ENCODE measurements around the gene MYO3A.

MYO3A gene

DNA sequence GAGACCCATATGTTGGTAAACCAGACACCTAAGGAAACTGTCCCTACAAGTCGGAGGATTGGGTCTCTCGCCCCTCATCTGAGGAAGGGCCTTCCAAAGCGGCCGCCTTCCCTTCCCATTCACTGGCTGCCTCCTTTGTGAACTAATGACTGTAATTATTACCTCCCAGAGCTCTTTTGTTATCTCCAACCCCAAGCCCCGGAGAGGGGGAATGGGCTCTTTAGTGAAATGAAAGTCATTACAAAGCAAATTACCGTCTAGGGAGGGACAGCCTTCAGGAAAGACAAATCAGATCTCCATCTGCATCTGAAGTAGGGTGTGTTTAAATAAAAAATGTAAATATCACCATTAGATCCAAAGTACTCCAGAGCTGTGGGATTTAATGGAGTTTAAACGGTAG, 280.0 kb downstream of the MYO3A start:
- no peak for DNase-seq

DNA sequence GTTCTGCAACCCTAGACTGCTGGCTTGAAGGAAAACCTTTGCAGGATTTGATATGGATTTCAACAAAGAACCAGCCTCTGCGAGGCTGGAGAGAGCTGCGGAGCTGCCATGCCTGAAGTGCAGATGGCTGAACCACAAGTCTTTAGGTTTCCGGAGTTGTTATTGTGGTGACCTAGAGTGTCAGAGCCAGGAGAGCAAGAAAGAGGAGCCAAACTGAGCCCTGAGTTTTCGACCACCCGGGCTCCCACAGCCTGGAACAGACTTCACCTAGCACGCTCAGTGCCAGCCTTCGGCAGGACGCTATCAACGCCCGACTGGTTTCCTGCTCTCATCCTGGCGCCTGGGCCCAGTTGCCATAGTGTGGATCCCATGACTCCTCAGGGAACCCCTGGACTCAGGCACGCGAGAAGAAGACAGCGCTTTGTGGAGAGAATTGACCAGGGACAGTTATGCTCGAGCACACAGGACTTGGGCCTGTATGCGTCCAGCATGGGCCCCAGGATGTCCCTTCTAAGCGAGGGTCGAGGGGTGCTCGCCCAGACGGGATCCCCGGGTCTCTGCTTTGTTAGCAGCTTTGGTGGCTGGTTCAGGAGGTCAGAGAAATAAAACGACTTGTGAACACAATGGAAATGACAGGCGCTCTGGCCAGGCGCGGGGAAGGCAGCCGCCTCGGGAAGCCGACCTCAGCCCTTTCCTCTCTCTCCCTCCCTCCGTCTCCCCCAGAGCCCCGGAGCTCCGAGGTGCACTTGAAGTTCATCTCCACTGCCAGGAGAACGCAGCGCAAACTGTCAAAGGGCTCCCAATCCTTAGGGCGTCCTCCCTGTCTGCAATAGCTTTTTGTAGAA, 280.7 kb downstream of the MYO3A start:
- no peak for DNase-seq
- no peak for ATAC-seq

More for the DNA sequence above, 280.0 kb downstream of the MYO3A start:
- no peak for ATAC-seq

DNA sequence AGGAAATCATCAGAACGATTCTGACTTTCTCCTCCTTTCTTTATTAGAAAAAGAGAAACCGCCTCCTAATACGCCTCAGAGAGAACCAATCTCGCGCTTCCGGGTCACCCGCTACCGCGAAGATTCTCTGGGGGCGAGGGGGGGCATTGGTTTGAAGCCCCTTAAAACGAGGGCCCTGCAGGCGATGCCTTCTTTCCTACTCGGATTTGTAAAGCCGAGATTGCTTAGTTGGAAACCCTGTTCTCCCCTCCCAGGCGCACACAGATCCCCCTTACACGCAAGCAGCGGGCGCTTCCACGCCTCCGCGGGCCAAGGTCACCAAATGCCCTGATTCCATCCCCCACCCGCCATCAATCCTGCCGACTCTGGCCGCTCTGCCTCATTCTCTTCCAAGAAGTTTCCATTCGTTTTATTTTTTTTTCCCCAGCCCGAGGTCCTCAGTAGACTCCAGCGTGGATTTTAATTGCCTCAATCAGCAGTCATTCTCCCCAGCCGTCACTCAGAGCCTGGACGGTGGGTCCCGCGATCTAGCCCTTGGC, 281.4 kb downstream of the MYO3A start:
- ATAC-seq (no peak), DNase-seq (no peak)

DNA sequence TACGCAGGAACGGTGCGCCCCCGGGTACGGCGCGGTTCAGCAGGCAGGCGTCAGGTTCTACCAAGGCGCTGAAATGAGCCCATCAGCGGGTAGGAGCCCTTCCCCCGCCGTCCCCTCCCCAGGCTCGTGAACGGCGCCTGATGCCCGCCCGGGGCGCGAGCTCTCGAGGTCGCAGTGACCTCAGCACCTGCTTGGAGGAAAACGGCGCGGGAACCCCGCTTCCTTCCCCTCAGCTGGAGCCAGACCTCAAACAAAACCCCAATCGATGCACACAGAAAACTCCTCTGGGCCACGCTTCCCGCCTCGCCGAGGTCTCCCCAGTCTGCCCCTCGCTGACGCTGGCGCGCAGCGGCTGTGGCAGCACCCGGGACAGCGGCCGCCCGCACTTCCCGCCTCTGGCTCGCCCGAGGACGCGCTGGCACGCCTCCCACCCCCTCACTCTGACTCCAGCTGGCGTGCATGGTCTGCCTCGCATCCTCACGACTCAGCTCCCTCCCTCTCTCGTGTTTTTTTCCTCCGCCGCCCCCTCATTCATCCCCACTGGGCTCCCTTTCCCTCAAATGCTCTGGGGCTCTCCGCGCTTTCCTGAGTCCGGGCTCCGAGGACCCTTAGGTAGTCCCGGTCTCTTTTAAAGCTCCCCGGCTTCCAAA, 282.0 kb downstream of the MYO3A start:
- DNase-seq = peak; percentile 62
- ATAC-seq = peak; percentile 85

DNA sequence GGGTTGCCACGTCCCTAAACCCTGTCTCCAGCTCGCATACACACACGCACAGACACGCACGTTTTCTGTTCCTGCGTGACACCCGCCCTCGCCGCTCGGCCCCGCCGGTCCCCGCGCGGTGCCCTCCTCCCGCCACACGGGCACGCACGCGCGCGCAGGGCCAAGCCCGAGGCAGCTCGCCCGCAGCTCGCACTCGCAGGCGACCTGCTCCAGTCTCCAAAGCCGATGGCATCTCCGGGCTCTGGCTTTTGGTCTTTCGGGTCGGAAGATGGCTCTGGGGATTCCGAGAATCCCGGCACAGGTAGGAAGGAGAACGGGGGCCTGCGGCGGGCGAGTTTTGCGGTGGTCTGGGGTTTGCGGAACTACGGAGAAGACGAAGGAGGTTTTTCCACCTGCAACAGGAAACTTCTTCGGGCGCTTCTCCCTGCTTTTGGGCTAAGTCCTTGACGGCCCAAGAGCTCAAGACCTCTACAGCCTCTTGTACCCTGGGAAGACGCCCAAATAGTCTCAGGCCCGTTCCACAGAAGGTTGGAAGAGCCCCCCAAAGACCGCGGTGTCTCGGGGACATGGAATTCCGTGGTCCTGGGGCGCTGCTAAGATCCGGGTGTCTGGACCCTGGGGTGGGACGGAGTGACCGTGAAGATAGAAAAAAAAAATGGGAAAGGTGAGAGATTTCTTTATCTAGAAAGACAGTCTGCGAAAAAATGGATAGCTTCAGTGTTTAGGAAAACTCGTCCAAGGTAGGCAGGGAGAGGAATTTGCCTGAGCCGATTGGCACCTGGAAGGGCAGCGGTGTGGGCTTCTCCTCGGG, 282.8 kb downstream of the MYO3A start, which contains the start of gene GAD2:
TSS of gene GAD2 (plus strand) at position 190 of the 811 bp plus-strand sequence. CDS start at position 226, 36 bp downstream.
- ATAC-seq = no peak
- DNase-seq = no peak

DNA sequence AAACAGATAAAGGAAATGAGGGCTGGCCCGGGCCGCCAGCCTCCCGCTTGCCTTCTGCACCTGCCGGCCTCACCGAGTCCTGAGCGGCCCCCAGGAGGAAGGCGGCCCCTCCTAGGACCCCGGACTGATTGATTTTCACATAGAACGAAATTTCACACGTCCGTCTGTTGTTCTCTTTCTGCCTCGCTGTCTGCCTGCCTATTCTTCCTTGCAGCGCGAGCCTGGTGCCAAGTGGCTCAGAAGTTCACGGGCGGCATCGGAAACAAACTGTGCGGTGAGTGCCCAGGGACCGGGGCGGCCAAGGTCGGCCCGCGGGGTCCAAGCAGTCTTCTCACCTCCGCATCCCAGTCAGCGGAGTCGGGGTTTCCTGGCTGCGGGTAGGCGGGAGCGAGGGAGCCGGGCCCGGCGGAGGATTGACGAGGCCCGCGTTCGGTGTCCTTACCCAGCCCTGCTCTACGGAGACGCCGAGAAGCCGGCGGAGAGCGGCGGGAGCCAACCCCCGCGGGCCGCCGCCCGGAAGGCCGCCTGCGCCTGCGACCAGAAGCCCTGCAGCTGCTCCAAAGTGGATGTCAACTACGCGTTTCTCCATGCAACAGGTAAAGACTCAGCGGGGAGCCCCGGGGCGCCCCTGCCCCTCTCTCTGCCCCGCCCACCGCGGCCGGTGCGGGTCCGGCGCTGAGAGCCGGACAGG, 283.5 kb downstream of the MYO3A start:
- no peak for ATAC-seq
- DNase-seq = no peak

DNA sequence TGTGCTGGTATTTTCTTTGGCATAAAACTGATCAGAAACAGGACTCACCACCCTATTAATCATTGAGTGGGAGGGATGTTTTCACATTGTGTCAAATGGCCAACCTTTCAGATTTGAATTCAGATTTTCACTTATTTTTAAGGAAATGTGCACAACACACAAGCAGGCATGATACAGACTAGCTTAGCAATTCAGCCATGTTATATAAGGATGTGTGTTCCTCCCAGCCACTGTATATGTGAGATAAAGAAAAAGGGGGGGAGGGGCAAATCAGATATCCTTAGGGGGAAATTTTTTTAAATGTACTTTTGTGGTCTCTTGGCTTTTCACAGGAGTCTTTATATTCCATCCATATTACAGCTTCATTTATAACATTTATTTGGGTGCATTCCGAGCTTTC, 285.6 kb downstream of the MYO3A start:
- ATAC-seq = no peak
- no peak for DNase-seq

DNA sequence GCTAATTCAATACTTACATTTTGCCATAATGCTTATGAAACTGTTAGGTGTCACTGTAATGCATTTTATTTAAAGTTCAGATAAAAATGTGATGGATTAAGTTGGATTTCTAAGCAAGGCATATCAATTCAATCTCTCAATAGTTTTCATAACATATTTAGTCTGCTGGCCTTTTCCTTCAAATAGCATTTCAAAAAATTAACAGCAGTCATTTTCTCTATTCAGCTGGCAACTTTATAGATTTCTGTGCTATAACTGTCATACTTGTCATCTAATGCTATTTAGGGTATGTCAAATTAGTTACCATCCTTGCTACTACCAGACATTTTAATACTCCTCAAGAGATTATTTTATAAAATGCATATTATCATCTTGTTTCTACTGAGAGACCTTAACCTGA, 286.9 kb downstream of the MYO3A start:
- no peak for ATAC-seq

DNA sequence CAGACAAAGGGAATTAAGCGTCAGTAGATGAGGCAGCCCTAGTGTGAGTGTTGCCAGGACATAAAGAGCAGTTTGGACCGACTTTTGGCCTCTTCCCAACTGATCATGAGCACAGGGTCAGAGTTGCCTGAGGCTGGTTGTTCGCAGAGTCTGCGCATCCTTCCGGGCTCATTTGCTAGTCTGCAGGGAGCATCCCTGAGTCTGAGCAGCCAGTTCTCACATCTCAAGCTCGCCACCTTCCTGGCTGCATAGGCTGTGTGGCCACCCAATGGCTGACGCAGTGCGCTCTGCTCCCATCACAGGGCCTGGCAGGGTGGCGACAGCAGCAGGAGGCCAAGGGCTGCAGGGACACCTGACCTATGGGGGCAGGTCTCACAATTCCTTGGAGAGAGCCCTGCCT, 287.5 kb downstream of the MYO3A start:
- ATAC-seq (no peak), DNase-seq (no peak)

More for the DNA sequence above, 286.9 kb downstream of the MYO3A start:
- DNase-seq = no peak

DNA sequence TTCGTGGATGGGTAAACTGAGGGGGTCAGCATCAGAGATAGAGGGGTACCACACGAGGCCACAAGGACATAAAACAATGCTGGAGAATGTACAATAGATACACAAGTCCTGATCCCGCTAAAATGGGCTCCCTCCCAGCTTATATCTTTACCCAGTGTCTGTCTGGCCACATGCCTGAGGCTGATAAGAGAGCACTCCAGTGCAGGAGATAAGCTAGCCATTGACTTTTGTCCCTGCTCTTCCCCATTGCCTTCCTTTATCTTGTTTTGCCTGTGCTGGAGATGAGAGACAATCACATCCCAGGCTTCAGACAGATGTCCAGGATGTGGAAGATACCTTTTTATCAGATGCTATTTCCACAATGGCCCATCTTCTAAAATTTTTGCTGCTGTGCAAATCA, 288.5 kb downstream of the MYO3A start:
- ATAC-seq (no peak), DNase-seq (no peak)

DNA sequence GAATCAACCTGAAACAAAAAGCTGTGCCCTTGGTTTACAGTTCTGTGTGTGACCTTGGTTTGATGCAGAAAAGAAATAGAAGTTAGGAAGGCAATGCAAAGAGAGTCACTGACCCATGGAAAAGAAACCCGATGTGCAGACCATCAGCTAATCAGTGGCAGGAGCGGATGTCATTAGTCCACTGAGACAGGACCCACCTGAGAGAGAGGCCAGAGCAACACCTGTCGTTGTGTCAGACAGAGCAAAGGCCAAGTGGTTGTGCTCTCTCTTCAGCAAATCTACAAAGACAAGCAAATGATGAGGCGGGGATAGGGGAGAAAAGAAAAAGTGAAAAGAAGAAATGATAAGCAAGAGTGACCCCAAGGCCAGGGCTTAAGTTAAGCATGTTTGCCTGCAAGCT, 291.3 kb downstream of the MYO3A start:
- ATAC-seq (no peak), DNase-seq (no peak)

DNA sequence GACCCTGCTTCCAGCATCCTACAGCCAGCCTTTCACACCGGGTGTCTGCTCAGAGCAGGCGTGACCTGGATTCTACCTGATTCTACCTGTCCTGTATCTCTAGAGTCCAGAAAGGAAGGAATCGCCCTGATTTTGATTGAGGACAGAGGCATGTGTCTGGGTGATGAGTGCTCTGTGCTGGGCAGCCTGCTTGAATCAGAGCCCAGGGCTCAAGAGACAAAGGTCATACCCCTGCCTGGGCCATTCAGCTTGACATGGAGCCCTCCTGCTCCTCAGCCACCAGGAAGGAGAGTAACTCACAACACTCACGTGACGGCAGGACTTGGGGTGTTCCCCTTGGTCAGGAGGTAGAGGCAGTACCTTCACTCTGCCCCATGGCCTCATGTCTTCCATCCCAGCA, 293.8 kb downstream of the MYO3A start:
- no peak for DNase-seq
- no peak for ATAC-seq

DNA sequence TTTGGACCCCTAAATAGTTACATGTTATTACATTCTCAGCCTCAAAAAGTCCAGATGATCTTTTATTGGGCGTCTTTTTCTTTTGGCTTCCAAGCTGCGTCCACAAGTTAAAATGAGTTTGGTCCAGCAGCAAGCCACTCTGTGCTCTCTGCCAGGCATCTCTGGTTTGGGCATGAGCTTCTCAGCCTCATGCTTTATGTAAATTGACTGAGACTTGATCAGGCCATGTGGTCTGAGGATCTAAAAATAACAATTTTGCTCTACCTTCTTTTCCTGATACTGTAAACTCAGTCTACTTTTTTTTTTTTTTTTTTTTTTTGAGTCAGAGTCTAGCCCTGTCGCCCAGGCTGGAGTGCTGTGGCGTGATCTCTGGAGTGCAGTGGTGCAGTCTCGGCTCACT, 298.1 kb downstream of the MYO3A start:
- ATAC-seq = no peak
- no peak for DNase-seq

DNA sequence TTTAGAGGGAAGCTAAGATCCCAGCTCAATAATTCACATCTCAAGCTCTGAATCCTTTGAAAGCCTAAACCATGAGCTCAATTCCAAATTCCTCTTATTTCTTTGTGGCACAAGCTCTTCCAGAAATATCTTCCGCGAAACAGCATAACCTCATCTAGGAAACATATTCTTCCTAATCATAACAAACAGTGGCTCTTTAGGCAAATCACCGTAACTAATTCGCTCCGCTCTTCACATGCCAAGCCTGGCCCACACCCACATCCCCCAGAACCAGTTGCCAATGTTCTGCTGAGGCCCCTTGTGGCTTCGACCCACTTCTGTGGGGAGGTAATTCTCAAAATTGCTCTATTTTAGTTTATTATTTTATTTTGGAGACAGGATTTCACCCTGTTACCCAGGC, 301.7 kb downstream of the MYO3A start:
- no peak for ATAC-seq
- DNase-seq = no peak

DNA sequence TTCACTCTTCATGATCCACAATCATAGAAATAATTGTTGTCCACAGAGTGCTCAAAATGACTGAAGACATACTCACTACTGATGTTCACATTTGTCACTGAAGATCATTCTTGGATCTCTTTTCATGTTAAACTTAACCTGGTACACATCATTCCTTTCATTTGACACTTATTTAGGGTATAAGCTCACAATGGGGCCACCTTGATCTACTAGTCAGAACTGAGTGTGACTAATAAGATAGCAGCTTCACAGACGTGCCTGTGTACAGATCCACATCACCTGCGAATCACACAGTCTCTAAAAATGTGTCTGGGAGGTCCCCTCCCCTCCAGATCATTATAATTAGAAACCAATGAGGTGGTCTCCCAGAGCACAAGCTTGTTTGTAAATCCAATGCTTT, 304.3 kb downstream of the MYO3A start:
- ATAC-seq (no peak), DNase-seq (no peak)

DNA sequence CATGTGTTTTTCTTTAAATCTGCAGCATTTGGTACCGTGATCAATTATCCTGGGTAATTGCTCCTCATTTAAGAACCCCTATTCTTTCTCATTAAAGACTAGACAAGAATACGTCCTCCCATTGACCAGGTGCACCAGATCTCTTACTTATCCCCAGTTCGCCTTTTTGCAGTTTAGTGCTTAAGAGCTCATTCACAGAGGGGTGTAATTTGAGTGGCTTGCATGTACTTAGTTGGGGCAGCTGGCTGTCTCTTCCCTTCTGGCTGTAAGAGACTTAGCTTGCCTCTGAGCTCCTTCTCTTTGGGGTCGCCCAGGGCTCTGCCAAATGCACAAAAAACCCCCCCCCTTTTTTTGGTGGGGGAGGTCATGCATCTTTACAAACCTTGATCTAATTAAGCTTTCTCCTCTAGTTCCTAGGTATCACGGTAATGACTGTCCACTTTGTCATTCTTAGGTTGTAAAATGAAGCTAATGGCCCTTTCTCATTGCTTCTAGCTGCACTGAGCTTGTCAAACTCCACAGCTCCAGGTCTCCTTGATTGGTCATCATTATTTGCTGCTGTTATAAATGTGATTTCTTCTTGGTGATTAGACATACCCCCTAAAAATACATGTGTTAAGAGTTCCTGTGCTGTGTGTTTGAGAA, 308.8 kb downstream of the MYO3A start:
- ATAC-seq (no peak), DNase-seq (no peak)

DNA sequence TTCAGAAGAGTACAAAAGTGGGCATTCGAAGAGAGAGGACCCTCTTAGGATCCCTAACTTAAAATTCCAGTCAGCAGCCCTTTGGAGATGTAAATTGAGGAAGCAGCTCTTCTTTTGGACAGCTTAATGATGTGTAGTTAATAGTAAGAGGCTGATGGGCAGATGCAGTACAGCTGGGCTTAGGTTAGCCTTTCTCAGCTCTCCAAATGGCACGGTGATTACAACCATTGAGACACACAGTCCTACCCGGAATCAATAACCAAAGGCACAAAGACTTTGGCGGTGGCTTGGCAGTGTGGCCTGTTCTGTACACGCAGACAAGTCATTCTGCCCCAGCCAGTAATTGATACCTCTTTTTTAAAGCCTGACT, 309.3 kb downstream of the MYO3A start:
- no peak for DNase-seq

DNA sequence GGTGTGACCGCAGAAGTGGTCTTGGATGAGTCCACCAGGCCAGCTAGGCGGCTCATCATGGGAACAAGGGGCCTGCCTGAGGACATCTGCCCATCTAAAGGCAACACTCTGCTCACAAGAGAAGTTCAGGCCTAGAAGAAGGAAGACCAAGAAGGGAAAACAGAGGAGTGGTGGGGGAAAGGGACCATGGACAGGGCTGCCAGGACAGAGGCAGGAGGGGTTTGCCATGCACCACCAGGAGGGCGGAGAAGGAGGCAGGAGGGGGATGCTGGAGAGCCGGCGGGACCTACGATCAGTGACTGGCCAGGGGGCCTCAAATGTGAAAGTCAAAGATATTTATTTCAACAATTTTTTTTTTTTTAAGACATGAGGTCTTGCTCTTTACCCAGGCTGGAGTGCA, 315.7 kb downstream of the MYO3A start:
- ATAC-seq = no peak
- DNase-seq = no peak

More for the DNA sequence above, 309.3 kb downstream of the MYO3A start:
- no peak for ATAC-seq

DNA sequence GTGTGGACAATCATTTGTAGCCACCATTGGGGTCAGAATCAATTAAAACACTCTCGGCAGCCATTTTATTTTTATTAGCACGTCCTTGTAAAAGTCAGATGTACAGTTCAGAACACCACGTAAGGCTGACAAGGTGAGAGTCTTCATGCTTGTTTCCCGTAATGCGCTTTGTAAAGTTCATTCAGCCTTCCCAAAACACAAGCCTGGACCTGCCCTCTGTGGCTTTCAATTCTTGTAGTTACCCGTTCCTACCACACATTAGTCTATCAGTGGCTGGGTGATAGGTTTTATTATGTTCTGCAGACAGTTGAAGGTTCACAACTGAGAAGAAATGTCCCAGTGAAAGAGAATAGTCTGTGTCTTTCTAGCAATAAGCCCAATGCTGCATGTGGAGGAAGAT, 317.9 kb downstream of the MYO3A start:
- DNase-seq (no peak), ATAC-seq (no peak)

DNA sequence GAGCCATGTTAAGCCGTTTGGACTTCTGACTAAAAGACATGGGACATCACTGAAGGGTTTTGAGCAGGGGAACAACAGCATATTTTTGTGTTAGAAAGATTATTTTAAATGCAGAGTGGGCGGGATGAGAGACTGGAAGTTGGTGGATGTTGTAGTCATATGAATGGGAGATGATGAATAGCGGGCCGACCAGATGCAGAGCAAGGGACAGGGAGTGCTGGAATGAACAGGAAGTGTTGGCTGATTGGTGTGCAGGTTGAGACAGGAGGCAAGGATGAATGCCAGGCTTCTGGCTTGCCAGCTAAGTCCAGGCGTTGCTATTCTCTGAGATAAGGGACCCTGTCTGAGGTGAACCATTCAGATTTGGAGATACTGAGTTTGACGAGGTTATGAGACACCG, 320.6 kb downstream of the MYO3A start:
- ATAC-seq (no peak), DNase-seq (no peak)

DNA sequence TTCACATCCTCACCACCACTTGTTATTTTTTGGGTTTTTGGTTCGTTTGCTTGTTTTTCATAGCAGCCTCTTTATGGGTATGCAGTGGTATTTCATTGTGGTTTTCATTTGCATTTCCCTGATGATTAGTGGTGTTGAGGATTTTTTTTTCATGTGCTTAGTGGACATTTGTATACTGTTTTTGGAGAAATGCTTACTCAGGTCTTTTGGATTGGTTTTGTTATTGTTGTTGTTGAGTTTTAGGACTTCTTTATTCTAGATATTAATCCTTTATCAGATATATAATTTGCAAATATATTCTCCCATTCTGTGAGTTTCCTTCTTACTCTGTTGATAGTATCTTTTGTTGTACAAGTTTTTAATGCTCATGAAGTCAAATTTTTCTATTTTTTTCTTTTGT, 325.3 kb downstream of the MYO3A start:
- DNase-seq = no peak
- no peak for ATAC-seq
